Measurements from ENCODE around the gene MND1. TPM values are rescaled to one million over a fixed set of nuclear protein-coding genes. Genes with fewer than 3 reads are reported as not detected.
A peak's percentile ranks its signal among the peaks of the same experiment; 100 is the strongest.

Gene MND1
- total and polyA plus RNA-seq, 2 donors from 2014 or later, result 0.98 to 1.5 TPM

GRCh38 chr4:153346031-153346430 is 1.5 kb downstream of the MND1 start:
- no peaks in the 10 kb centered on the region for H3K27me3 ChIP-seq (ENCODE audit: control insufficient read depth, insufficient read depth, low read length)
- H3K9ac ChIP-seq (ENCODE audit: low read length in 3 of 3), result peak overlapping the region in 1 of 3 donors; percentile 59
- intact Hi-C loops (cut with DNase I), result no loop called here
- no peak overlapping the region for H3K27ac ChIP-seq (ENCODE audit: low read depth in 2 of 2, low read length in 2 of 2)
- DNase-seq (no peak), FAIRE-seq (no peak)
- H3K9me3 ChIP-seq (ENCODE audit: control insufficient read depth in 2 of 3, insufficient read depth in 1 of 3, low read length in 3 of 3), result no peaks in the 10 kb centered on the region
- H3K4me1 ChIP-seq (ENCODE audit: control insufficient read depth in 2 of 3, insufficient read depth in 2 of 3, low read depth in 1 of 3, low read length in 3 of 3), result peaks cover 0 to 2% (median 0%) of the 10 kb centered on the region in 3 donors
- no peaks in the 10 kb centered on the region for H3K36me3 ChIP-seq (ENCODE audit: control insufficient read depth in 2 of 3, insufficient read depth in 3 of 3, low read length in 3 of 3)
- H3K4me3 ChIP-seq (ENCODE audit: low read length in 3 of 3), result peak overlapping the region; percentile 79 to 85 (median 85)
- TF ChIP-seq CTCF (IDR thresholded peaks at IDR 0.05; ENCODE audit: borderline replicate concordance, extremely low read depth, insufficient read depth), result no peak

GRCh38 chr4:153346563-153346962 is 2.1 kb downstream of the MND1 start:
- DNase-seq (peak in 2 of 5 donors; percentile 30 to 70), FAIRE-seq (no peak)
- H3K36me3 ChIP-seq (ENCODE audit: control insufficient read depth in 2 of 3, insufficient read depth in 3 of 3, low read length in 3 of 3), result no peaks in the 10 kb centered on the region
- no peaks in the 10 kb centered on the region for H3K27me3 ChIP-seq (ENCODE audit: control insufficient read depth, insufficient read depth, low read length)
- H3K4me1 ChIP-seq (ENCODE audit: control insufficient read depth in 2 of 3, insufficient read depth in 2 of 3, low read depth in 1 of 3, low read length in 3 of 3), result peaks cover 0 to 2% (median 0%) of the 10 kb centered on the region in 3 donors
- H3K9me3 ChIP-seq (ENCODE audit: control insufficient read depth in 2 of 3, insufficient read depth in 1 of 3, low read length in 3 of 3), result no peaks in the 10 kb centered on the region
- H3K27ac ChIP-seq (ENCODE audit: low read depth in 2 of 2, low read length in 2 of 2), result no peak overlapping the region
- intact Hi-C loops (cut with DNase I), result no loop called here
- no peak overlapping the region for H3K4me3 ChIP-seq (ENCODE audit: low read length in 3 of 3)
- H3K9ac ChIP-seq (ENCODE audit: low read length in 3 of 3), result no peak overlapping the region
- no peak for TF ChIP-seq CTCF (IDR thresholded peaks at IDR 0.05; ENCODE audit: borderline replicate concordance, extremely low read depth, insufficient read depth)

- Histone ChIP-seq H3K4me1 (ENCODE audit: control insufficient read depth in 2 of 3, insufficient read depth in 2 of 3, low read depth in 1 of 3, low read length in 3 of 3) (peaks cover 0 to 2% (median 0%) of the 10 kb centered on the region in 3 donors), H3K36me3 (ENCODE audit: control insufficient read depth in 2 of 3, insufficient read depth in 3 of 3, low read length in 3 of 3) (no peaks in the 10 kb centered on the region), H3K27me3 (ENCODE audit: control insufficient read depth, insufficient read depth, low read length) (no peaks in the 10 kb centered on the region), H3K4me3 (ENCODE audit: low read length in 3 of 3) (no peak overlapping the region), H3K27ac (ENCODE audit: low read depth in 2 of 2, low read length in 2 of 2) (no peak overlapping the region), H3K9ac (ENCODE audit: low read length in 3 of 3) (no peak overlapping the region), H3K9me3 (ENCODE audit: control insufficient read depth in 2 of 3, insufficient read depth in 1 of 3, low read length in 3 of 3) (no peaks in the 10 kb centered on the region)
- DNase-seq (peak in 1 of 5 donors; percentile 5), FAIRE-seq (no peak)
- no peak for TF ChIP-seq CTCF (IDR thresholded peaks at IDR 0.05; ENCODE audit: borderline replicate concordance, extremely low read depth, insufficient read depth)
- intact Hi-C loops (cut with DNase I), result no loop called here
Measured at GRCh38 chr4:153347117-153347516, 2.6 kb downstream of the MND1 start.

- no peak overlapping the region for H3K27ac ChIP-seq (ENCODE audit: low read depth in 2 of 2, low read length in 2 of 2)
- H3K4me1 ChIP-seq (ENCODE audit: control insufficient read depth in 2 of 3, insufficient read depth in 2 of 3, low read depth in 1 of 3, low read length in 3 of 3), result peaks cover 0 to 2% (median 0%) of the 10 kb centered on the region in 3 donors
- FAIRE-seq (no peak), DNase-seq (no peak)
- no peak overlapping the region for H3K9ac ChIP-seq (ENCODE audit: low read length in 3 of 3)
- TF ChIP-seq CTCF (IDR thresholded peaks at IDR 0.05; ENCODE audit: borderline replicate concordance, extremely low read depth, insufficient read depth), result no peak
- H3K9me3 ChIP-seq (ENCODE audit: control insufficient read depth in 2 of 3, insufficient read depth in 1 of 3, low read length in 3 of 3), result no peaks in the 10 kb centered on the region
- no peaks in the 10 kb centered on the region for H3K36me3 ChIP-seq (ENCODE audit: control insufficient read depth in 2 of 3, insufficient read depth in 3 of 3, low read length in 3 of 3)
- H3K27me3 ChIP-seq (ENCODE audit: control insufficient read depth, insufficient read depth, low read length), result no peaks in the 10 kb centered on the region
- intact Hi-C loops (cut with DNase I), result no loop called here
- H3K4me3 ChIP-seq (ENCODE audit: low read length in 3 of 3), result no peak overlapping the region
Measured at GRCh38 chr4:153348006-153348405, 3.5 kb downstream of the MND1 start.
